Epithelial cell of esophagus (primary cell): ENCODE measurements around the gene SEMA4A.

Experiments used
- DNase-seq: peaks from one replicate; pipeline ENCODE4 v3.0.0; 2010; ENCODE audit warnings: low read depth
- H3K4me3 ChIP-seq: 2 replicates; pipeline ENCODE4 v1.5.1; 2011; ENCODE audit warnings: mild to moderate bottlenecking, low read length, control low read depth
- CTCF ChIP-seq: IDR thresholded peaks from 2 replicates; pipeline ENCODE4 v1.5.1; 2011; ENCODE audit warnings: low read depth, mild to moderate bottlenecking, low read length, control low read depth, inconsistent platforms; ENCODE audit not compliant: insufficient read depth; ENCODE audit errors: missing control alignments

SEMA4A gene

GRCh38 chr1:156157966-156158365 is 4.6 kb downstream of the SEMA4A start:
- no peak overlapping the region for H3K4me3 ChIP-seq
- no peak for DNase-seq
- no peak for TF ChIP-seq CTCF

GRCh38 chr1:156160000-156160742 is 6.8 kb downstream of the SEMA4A start:
- H3K4me3 ChIP-seq: no peak overlapping the region
- DNase-seq: no peak
- TF ChIP-seq CTCF: no peak

DNA sequence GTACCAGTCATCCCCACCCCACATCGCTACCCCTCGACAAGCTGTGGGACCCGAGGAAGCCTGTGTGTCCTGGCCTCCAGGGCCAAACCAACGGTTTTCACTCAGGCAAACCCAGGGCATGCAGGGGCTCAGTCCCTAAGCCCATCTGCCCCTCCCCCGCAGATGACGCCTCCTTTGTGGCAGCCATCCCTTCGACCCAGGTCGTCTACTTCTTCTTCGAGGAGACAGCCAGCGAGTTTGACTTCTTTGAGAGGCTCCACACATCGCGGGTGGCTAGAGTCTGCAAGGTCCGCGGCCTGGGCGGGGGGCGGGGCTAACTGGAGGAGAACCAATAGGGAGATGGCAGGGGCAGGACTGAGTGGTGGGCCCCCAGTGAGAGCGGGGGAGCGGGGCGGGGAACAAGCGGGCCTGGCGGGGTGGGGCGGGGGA is 7.4 kb downstream of the SEMA4A start:
- H3K4me3 ChIP-seq: no peak overlapping the region
- TF ChIP-seq CTCF: no peak
- peak; percentile 33 for DNase-seq

- H3K4me3 ChIP-seq: no peak overlapping the region
- TF ChIP-seq CTCF: no peak
- no peak for DNase-seq
Measured at GRCh38 chr1:156162430-156163037, 9.1 kb downstream of the SEMA4A start.

GRCh38 chr1:156163712-156164111 is 10.3 kb downstream of the SEMA4A start:
- no peak overlapping the region for H3K4me3 ChIP-seq
- no peak for TF ChIP-seq CTCF
- no peak for DNase-seq

DNA sequence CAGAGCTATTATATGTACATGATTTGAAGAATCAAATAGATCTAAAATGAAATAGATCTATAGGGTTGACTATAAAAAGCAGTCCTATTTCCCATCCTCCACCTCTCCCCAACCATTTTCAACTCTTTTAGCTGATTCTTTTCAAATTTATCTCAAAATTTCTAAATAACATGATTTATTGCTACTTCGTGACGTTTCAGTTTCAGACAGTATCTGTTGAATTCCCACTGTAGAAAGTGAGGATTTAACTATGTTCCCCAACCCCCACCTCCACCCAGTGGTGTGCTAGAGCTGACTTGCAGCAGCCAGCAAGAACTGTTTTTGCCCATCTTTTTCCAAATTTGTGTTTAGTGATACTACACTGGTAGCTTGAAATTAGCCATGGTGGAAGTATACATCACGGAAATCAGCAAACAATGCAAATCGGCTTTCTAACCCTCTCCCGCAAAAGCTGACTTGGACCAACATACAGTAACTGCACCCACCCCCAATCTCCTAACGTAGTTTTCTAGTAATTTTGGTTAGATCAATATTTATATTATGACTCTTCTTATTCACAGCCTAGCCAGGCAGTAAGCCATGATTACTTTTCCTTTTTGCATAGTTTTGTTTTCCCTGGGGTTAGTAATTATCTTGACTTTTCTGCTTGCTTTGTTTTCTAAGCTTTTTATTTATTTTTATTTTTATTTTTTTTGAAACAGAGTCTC is 10.9 kb downstream of the SEMA4A start:
- TF ChIP-seq CTCF: no peak
- no peak for DNase-seq
- no peak overlapping the region for H3K4me3 ChIP-seq
